K562 (cell line): ENCODE measurements around the gene KCTD1.

Source experiments
- CBFB ChIP-seq: sonication (generic); formaldehyde crosslinking; IDR thresholded peaks from 2 replicates; pipeline ENCODE4 v1.4.0; 2020; ENCODE audit warnings: mild to moderate bottlenecking, missing genetic modification reagents
- CHD1 ChIP-seq: fragments of 200-600 bp; sonication (generic); IDR thresholded peaks from one replicate; pipeline ENCODE4 v1.6.1; 2012; ENCODE audit warnings: mild to moderate bottlenecking, moderate library complexity, low read length, inconsistent platforms
- HDAC2 ChIP-seq: fragments of 450-650 bp; IDR thresholded peaks from 2 replicates; pipeline ENCODE4 v1.6.1; 2016; ENCODE audit warnings: mild to moderate bottlenecking
- YY1 ChIP-seq, 3 experiments: IDR thresholded peaks; 2 replicates each; pipeline ENCODE4 v1.6.1; 2011; ENCODE audit warnings: low read length in 2 of 3, mild to moderate bottlenecking in 2 of 3, moderate library complexity in 2 of 3, borderline replicate concordance in 1 of 3, control low read depth in 1 of 3, low read depth in 1 of 3; ENCODE audit not compliant: insufficient read depth in 3 of 3, insufficient replicate concordance in 2 of 3, control insufficient read depth in 1 of 3, insufficient read length in 1 of 3; ENCODE audit errors: extremely low read depth in 1 of 3
- ZNF121 ChIP-seq: sonication (generic); formaldehyde crosslinking; conservative IDR thresholded peaks from 2 replicates; pipeline ENCODE4 v1.8.0; 2022; ENCODE audit warnings: missing genetic modification reagents
- ZNF133 ChIP-seq: fragments of 250-450 bp; sonication (Bioruptor Pico); IDR thresholded peaks from 2 replicates; pipeline ENCODE4 v1.4.0; 2020; ENCODE audit warnings: mild to moderate bottlenecking
- ZNF253 ChIP-seq: fragments of 250-450 bp; sonication (Bioruptor Pico); conservative IDR thresholded peaks from 2 replicates; pipeline ENCODE4 v1.6.1; 2021; ENCODE audit warnings: mild to moderate bottlenecking
- ZNF561 ChIP-seq: fragments of 450-650 bp; formaldehyde crosslinking; conservative IDR thresholded peaks from 2 replicates; pipeline ENCODE4 v1.4.0; 2020; ENCODE audit warnings: mild to moderate bottlenecking, moderate library complexity
- TF ChIP-seq, protein P1 (sequence below): fragments of 250-450 bp; sonication (Bioruptor Pico); IDR thresholded peaks from 2 replicates; pipeline ENCODE4 v1.5.0; 2021; ENCODE audit warnings: mild to moderate bottlenecking, moderate library complexity
- TF ChIP-seq, protein P2 (sequence below): fragments of 250-450 bp; sonication (Bioruptor Pico); IDR thresholded peaks from 2 replicates; pipeline ENCODE4 v1.5.1; 2021; ENCODE audit warnings: mild to moderate bottlenecking
- TF ChIP-seq, protein P3 (sequence below), 3 experiments: IDR thresholded peaks in 2 of 3; conservative IDR thresholded peaks in 1 of 3; 2 replicates each; pipeline ENCODE4 v1.5.1; 2011 to 2012; ENCODE audit warnings: low read length in 3 of 3, mild to moderate bottlenecking in 3 of 3, control low read depth in 2 of 3, improper control_type of control experiment in 1 of 3, inconsistent platforms in 1 of 3, low read depth in 1 of 3, mixed read lengths in 1 of 3, moderate library complexity in 1 of 3; ENCODE audit not compliant: insufficient read depth in 2 of 3
- TF ChIP-seq, protein P4 (sequence below): IDR thresholded peaks from 2 replicates; pipeline ENCODE4 v1.6.1; 2012; ENCODE audit warnings: low read depth, low read length, improper control_type of control experiment, borderline replicate concordance

DNA sequence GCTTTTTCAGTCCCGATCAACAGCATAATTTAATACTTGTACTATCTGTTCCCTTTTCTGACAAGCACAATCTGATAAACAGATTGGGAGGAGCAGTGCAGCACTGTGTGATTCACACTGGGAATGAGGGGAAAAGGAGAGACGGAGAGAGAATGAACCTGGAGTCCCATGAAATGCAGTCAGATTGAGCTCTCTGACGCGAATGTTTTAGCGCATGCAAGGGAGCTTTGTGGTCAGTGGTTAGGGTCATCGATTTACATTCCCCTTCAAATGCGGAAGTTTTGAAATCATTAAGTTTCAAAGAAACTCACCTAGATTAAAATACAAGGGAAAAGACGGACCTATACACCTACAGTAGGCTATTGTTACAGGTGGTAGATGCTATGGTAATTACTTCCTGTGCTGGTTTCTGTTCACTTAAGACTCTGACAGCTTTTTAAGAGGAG lies 99.6 kb downstream of the KCTD1 start:
- no peak for TF ChIP-seq CHD1
- TF ChIP-seq, protein P1, sequence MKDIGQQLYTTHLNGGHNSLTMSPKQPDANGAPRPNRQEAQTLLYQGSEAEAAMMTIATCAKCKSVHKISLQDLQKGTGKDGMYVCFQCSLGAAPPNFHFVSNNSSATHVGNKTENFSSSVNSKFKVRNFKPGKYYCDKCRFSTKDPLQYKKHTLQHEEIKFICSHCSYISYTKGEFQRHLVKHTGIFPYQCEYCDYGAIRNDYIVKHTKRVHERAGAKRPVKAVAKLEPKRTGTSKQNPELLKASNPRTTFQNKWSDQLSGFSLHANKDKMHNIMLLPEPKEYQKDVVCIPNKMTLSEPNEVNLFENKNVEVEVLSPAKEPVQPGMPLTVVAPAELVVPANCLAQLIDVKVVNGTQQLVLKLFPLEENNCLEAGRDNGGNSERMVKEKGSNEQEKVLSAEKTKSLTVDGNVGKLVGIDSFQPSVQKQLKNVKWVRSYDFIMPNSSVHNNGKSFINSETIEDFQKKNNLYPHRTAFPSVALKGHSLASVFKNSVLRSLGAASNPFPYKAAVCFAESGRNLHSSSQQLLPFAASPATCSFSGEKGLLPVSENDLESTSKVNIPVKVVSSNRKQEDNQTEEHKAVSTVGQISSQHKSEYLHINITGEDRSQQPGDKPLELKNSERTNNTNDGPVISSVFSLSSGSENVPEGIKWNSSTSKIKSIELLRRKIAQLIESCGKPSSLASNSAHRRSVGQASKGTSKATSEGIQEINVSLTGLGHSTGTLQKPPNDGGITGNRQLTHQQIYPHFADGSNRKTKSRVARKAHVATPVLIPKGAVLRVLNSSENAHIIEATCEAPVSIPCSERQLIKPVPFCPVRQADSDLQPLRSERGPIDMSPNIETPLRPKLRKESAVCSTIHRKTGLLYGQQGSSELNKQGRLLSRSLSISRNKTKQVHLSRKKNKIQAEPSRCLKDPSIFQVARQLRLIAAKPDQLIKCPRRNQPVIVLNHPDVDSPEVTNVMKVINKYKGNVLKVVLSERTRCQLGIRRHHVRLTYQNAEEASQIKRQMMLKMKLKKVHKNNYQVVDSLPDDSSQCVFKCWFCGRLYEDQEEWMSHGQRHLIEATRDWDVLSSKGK (CRISPR knock-in tag) = no peak
- no peak for TF ChIP-seq YY1 (IDR thresholded peaks at IDR 0.05; ENCODE audit: borderline replicate concordance in 1 of 3, control insufficient read depth in 1 of 3, extremely low read depth in 1 of 3, insufficient read depth in 3 of 3, insufficient read length in 1 of 3, insufficient replicate concordance in 2 of 3, low read depth in 1 of 3, low read length in 2 of 3)
- no peak for TF ChIP-seq ZNF121 (CRISPR knock-in tag)
- TF ChIP-seq, protein P2, sequence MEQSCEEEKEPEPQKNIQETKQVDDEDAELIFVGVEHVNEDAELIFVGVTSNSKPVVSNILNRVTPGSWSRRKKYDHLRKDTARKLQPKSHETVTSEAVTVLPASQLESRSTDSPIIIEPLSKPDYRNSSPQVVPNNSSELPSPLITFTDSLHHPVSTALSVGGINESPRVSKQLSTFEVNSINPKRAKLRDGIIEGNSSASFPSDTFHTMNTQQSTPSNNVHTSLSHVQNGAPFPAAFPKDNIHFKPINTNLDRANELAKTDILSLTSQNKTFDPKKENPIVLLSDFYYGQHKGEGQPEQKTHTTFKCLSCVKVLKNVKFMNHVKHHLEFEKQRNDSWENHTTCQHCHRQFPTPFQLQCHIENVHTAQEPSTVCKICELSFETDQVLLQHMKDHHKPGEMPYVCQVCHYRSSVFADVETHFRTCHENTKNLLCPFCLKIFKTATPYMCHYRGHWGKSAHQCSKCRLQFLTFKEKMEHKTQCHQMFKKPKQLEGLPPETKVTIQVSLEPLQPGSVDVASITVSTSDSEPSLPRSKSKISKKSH = no peak
- TF ChIP-seq, protein P3, sequence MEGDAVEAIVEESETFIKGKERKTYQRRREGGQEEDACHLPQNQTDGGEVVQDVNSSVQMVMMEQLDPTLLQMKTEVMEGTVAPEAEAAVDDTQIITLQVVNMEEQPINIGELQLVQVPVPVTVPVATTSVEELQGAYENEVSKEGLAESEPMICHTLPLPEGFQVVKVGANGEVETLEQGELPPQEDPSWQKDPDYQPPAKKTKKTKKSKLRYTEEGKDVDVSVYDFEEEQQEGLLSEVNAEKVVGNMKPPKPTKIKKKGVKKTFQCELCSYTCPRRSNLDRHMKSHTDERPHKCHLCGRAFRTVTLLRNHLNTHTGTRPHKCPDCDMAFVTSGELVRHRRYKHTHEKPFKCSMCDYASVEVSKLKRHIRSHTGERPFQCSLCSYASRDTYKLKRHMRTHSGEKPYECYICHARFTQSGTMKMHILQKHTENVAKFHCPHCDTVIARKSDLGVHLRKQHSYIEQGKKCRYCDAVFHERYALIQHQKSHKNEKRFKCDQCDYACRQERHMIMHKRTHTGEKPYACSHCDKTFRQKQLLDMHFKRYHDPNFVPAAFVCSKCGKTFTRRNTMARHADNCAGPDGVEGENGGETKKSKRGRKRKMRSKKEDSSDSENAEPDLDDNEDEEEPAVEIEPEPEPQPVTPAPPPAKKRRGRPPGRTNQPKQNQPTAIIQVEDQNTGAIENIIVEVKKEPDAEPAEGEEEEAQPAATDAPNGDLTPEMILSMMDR (IDR thresholded peaks at IDR 0.05 in 2 of 3, conservative IDR thresholded peaks at IDR 0.05 in 1 of 3; ENCODE audit: insufficient read depth in 2 of 3, low read depth in 1 of 3, low read length in 3 of 3) = no peak
- TF ChIP-seq ZNF253 = no peak
- TF ChIP-seq, protein P4, sequence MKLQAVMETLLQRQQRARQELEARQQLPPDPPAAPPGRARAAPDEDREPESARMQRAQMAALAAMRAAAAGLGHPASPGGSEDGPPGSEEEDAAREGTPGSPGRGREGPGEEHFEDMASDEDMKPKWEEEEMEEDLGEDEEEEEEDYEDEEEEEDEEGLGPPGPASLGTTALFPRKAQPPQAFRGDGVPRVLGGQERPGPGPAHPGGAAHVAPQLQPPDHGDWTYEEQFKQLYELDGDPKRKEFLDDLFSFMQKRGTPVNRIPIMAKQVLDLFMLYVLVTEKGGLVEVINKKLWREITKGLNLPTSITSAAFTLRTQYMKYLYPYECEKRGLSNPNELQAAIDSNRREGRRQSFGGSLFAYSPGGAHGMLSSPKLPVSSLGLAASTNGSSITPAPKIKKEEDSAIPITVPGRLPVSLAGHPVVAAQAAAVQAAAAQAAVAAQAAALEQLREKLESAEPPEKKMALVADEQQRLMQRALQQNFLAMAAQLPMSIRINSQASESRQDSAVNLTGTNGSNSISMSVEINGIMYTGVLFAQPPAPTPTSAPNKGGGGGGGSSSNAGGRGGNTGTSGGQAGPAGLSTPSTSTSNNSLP = no peak
- no peak for TF ChIP-seq HDAC2
- no peak for TF ChIP-seq ZNF133 (CRISPR knock-in tag)
- no peak for TF ChIP-seq CBFB
- no peak for TF ChIP-seq ZNF561
